A172 (cell line): ENCODE data around the gene PDZD2. TPM values are rescaled to one million over a fixed set of nuclear protein-coding genes. Genes with fewer than 3 reads are reported as not detected.

Source experiments
- DNase-seq: peaks from one replicate; pipeline ENCODE4 v3.0.0-alpha.2; 2015; ENCODE audit warnings: low spot score
- total RNA-seq: library from RNA; depleted of rRNA; stranded (reverse); fragments of >200 nt; shearing (Covaris generic); gene quantifications from 2 replicates; pipeline ENCODE4 v1.2.3, GENCODE V29; 2014

PDZD2 gene
- total RNA-seq, 1 experiment from 2014 or later = 0.16 TPM

GRCh38 chr5:31866166-31866565, 227.2 kb downstream of the PDZD2 start:
- no peak for DNase-seq

GRCh38 chr5:31867219-31867618, 228.3 kb downstream of the PDZD2 start:
- DNase-seq = no peak

- no peak for DNase-seq
Measured at GRCh38 chr5:31880449-31880848, 241.5 kb downstream of the PDZD2 start.

GRCh38 chr5:31884896-31885295, 246.0 kb downstream of the PDZD2 start:
- DNase-seq = no peak

- DNase-seq = no peak
Measured at GRCh38 chr5:31886206-31886605, 247.3 kb downstream of the PDZD2 start.

GRCh38 chr5:31887556-31887955, 248.6 kb downstream of the PDZD2 start:
- DNase-seq = no peak

GRCh38 chr5:31888564-31888963, 249.6 kb downstream of the PDZD2 start:
- DNase-seq = no peak

GRCh38 chr5:31889001-31889561, 250.2 kb downstream of the PDZD2 start:
- DNase-seq = no peak

- no peak for DNase-seq
Measured at GRCh38 chr5:31890046-31890445, 251.1 kb downstream of the PDZD2 start.

GRCh38 chr5:31894141-31894540, 255.2 kb downstream of the PDZD2 start:
- no peak for DNase-seq

GRCh38 chr5:31895199-31895820, 256.4 kb downstream of the PDZD2 start:
- no peak for DNase-seq

- DNase-seq = no peak
Measured at GRCh38 chr5:31898036-31898632, 259.2 kb downstream of the PDZD2 start.

- no peak for DNase-seq
Measured at GRCh38 chr5:31900296-31900865, 261.4 kb downstream of the PDZD2 start.

- no peak for DNase-seq
Measured at GRCh38 chr5:31901807-31902530, 263.0 kb downstream of the PDZD2 start.

GRCh38 chr5:31908396-31908795, 269.5 kb downstream of the PDZD2 start:
- DNase-seq = no peak

- no peak for DNase-seq
Measured at GRCh38 chr5:31909073-31909472, 270.1 kb downstream of the PDZD2 start.

- DNase-seq = no peak
Measured at GRCh38 chr5:31911291-31912265, 272.6 kb downstream of the PDZD2 start.

GRCh38 chr5:31913808-31914207, 274.9 kb downstream of the PDZD2 start:
- DNase-seq = no peak

- DNase-seq = no peak
Measured at GRCh38 chr5:31916327-31916726, 277.4 kb downstream of the PDZD2 start.

GRCh38 chr5:31918739-31919138, 279.8 kb downstream of the PDZD2 start:
- DNase-seq = no peak

GRCh38 chr5:31921852-31922305, 282.9 kb downstream of the PDZD2 start:
- peak; percentile 91 for DNase-seq
